ENCODE measurements around the gene SOAT2.

- no peak for TF ChIP-seq MAFK (IDR thresholded peaks at IDR 0.05; ENCODE audit: partially characterized antibody)
- TF ChIP-seq, protein P1, sequence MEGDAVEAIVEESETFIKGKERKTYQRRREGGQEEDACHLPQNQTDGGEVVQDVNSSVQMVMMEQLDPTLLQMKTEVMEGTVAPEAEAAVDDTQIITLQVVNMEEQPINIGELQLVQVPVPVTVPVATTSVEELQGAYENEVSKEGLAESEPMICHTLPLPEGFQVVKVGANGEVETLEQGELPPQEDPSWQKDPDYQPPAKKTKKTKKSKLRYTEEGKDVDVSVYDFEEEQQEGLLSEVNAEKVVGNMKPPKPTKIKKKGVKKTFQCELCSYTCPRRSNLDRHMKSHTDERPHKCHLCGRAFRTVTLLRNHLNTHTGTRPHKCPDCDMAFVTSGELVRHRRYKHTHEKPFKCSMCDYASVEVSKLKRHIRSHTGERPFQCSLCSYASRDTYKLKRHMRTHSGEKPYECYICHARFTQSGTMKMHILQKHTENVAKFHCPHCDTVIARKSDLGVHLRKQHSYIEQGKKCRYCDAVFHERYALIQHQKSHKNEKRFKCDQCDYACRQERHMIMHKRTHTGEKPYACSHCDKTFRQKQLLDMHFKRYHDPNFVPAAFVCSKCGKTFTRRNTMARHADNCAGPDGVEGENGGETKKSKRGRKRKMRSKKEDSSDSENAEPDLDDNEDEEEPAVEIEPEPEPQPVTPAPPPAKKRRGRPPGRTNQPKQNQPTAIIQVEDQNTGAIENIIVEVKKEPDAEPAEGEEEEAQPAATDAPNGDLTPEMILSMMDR (IDR thresholded peaks at IDR 0.05), result no peak
- TF ChIP-seq POLR2AphosphoS2 (conservative IDR thresholded peaks at IDR 0.05; ENCODE audit: low read length), result no peak
- no peak for TF ChIP-seq JUN (IDR thresholded peaks at IDR 0.05)
- TF ChIP-seq NFE2L2 (conservative IDR thresholded peaks at IDR 0.05; ENCODE audit: low read length), result no peak
- TF ChIP-seq SMC3 (IDR thresholded peaks at IDR 0.05), result no peak
- no peak for TF ChIP-seq NR3C1 (IDR thresholded peaks at IDR 0.05)
- TF ChIP-seq RAD21 (conservative IDR thresholded peaks at IDR 0.05 in 1 of 2, IDR thresholded peaks at IDR 0.05 in 1 of 2), result no peak
- TF ChIP-seq POLR2A (IDR thresholded peaks at IDR 0.05; ENCODE audit: low read length), result no peak
Observed at GRCh38 chr12:53169644-53170043, 66.4 kb downstream of the SOAT2 start.
